ENCODE results near the gene ALPK1. TPM values are rescaled to one million over a fixed set of nuclear protein-coding genes. Genes with fewer than 3 reads are reported as not detected.

ALPK1 gene
- total and polyA plus RNA-seq, 2 donors, result 14.5 to 16.6 TPM

GRCh38 chr4:112358415-112358814 lies 61.2 kb downstream of the ALPK1 start:
- no peak overlapping the region for H3K27ac ChIP-seq (ENCODE audit: low read depth in 1 of 2, low read length in 1 of 2)
- no peak overlapping the region for H3K4me3 ChIP-seq (ENCODE audit: low read length in 2 of 2)
- no peaks in the 10 kb centered on the region for H3K27me3 ChIP-seq (ENCODE audit: control insufficient read depth in 2 of 2, insufficient read depth in 1 of 2, low read length in 1 of 2)
- DNase-seq (ENCODE audit: low read depth in 6 of 9, low spot score in 9 of 9), result no peak
- no peaks in the 10 kb centered on the region for H3K4me1 ChIP-seq (ENCODE audit: control insufficient read depth in 2 of 2, insufficient read depth in 2 of 2, low read length in 2 of 2)
- WGBS, result 98% methylated on average over 10 of the region's 10 CpGs
- H3K36me3 ChIP-seq (ENCODE audit: control insufficient read depth in 2 of 2, insufficient read depth in 2 of 2, low read length in 1 of 2), result peaks cover 0 to 4% of the 10 kb centered on the region in 2 donors
- peaks cover 1 to 51% of the 10 kb centered on the region in 2 donors for H3K9me3 ChIP-seq (ENCODE audit: control insufficient read depth in 2 of 2, insufficient read depth in 1 of 2, low read length in 1 of 2)

- Histone ChIP-seq H3K27me3 (ENCODE audit: control insufficient read depth in 2 of 2, insufficient read depth in 1 of 2, low read length in 1 of 2) (no peaks in the 10 kb centered on the region), H3K27ac (ENCODE audit: low read depth in 1 of 2, low read length in 1 of 2) (no peak overlapping the region), H3K36me3 (ENCODE audit: control insufficient read depth in 2 of 2, insufficient read depth in 2 of 2, low read length in 1 of 2) (peaks cover 0 to 4% of the 10 kb centered on the region in 2 donors), H3K4me1 (ENCODE audit: control insufficient read depth in 2 of 2, insufficient read depth in 2 of 2, low read length in 2 of 2) (no peaks in the 10 kb centered on the region), H3K4me3 (ENCODE audit: low read length in 2 of 2) (no peak overlapping the region), H3K9me3 (ENCODE audit: control insufficient read depth in 2 of 2, insufficient read depth in 1 of 2, low read length in 1 of 2) (peaks cover 1 to 51% of the 10 kb centered on the region in 2 donors)
- 98% methylated on average over 16 of the region's 16 CpGs for WGBS
- DNase-seq (ENCODE audit: low read depth in 6 of 9, low spot score in 9 of 9), result no peak
These were observed 62.0 kb downstream of the ALPK1 start for GRCh38 chr4:112358952-112359749.

- Histone ChIP-seq H3K4me1 (ENCODE audit: control insufficient read depth in 2 of 2, insufficient read depth in 2 of 2, low read length in 2 of 2) (no peaks in the 10 kb centered on the region), H3K36me3 (ENCODE audit: control insufficient read depth in 2 of 2, insufficient read depth in 2 of 2, low read length in 1 of 2) (peaks cover 0 to 2% of the 10 kb centered on the region in 2 donors), H3K27ac (ENCODE audit: low read depth in 1 of 2, low read length in 1 of 2) (no peak overlapping the region), H3K4me3 (ENCODE audit: low read length in 2 of 2) (no peak overlapping the region), H3K27me3 (ENCODE audit: control insufficient read depth in 2 of 2, insufficient read depth in 1 of 2, low read length in 1 of 2) (no peaks in the 10 kb centered on the region), H3K9me3 (ENCODE audit: control insufficient read depth in 2 of 2, insufficient read depth in 1 of 2, low read length in 1 of 2) (peaks cover 1 to 39% of the 10 kb centered on the region in 2 donors)
- WGBS, result 93% methylated on average over 6 of the region's 6 CpGs
- no peak for DNase-seq (ENCODE audit: low read depth in 6 of 9, low spot score in 9 of 9)
These were observed 64.1 kb downstream of the ALPK1 start for GRCh38 chr4:112361181-112361791.

DNA sequence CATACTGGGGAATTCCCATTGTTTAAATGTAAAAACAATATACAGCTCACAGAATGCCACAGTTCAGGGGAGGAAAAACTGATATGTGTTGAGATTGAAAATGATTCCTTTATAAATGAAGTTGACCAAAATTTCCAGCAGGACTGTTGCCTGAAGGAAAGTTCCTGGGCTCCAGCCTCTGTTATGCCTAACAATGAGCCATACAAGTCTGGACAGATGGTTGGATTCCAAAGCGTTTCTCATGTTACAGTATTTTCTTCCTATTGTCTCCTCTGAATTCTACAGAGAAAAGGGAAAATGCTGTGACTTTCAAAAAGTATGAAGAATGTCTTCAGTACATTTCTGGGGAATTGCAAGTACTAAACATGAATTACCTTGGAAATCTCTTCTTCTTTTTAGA lies 73.3 kb downstream of the ALPK1 start:
- Histone ChIP-seq H3K9me3 (ENCODE audit: control insufficient read depth in 2 of 2, insufficient read depth in 1 of 2, low read length in 1 of 2) (no peaks in the 10 kb centered on the region), H3K27ac (ENCODE audit: low read depth in 1 of 2, low read length in 1 of 2) (no peak overlapping the region), H3K4me3 (ENCODE audit: low read length in 2 of 2) (no peak overlapping the region), H3K4me1 (ENCODE audit: control insufficient read depth in 2 of 2, insufficient read depth in 2 of 2, low read length in 2 of 2) (no peaks in the 10 kb centered on the region), H3K36me3 (ENCODE audit: control insufficient read depth in 2 of 2, insufficient read depth in 2 of 2, low read length in 1 of 2) (no peaks in the 10 kb centered on the region), H3K27me3 (ENCODE audit: control insufficient read depth in 2 of 2, insufficient read depth in 1 of 2, low read length in 1 of 2) (no peaks in the 10 kb centered on the region)
- no peak for DNase-seq (ENCODE audit: low read depth in 6 of 9, low spot score in 9 of 9)
- 93% methylated on average over 1 of the region's 1 CpG for WGBS

DNA sequence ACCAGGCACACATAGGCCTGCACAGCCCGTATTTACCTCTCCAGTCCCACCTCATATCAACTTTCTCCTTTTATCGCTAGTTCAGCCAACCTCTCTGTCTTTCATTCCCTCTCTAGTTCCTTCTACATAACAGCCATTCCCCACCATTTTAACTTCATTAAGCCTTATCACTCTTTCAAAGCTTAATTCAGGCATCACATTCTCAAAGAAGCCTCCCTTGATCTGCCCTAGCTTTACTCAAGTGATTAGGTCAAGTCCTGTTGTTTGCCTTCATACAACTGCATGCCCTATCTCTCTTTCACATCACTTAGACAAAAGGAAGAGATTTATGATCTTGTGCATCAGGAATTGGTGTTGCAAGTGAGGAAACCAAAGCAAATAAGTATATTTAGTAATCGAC lies 74.2 kb downstream of the ALPK1 start:
- WGBS, result 96% methylated on average over 3 of the region's 3 CpGs
- Histone ChIP-seq H3K27ac (ENCODE audit: low read depth in 1 of 2, low read length in 1 of 2) (no peak overlapping the region), H3K27me3 (ENCODE audit: control insufficient read depth in 2 of 2, insufficient read depth in 1 of 2, low read length in 1 of 2) (no peaks in the 10 kb centered on the region), H3K4me3 (ENCODE audit: low read length in 2 of 2) (no peak overlapping the region), H3K4me1 (ENCODE audit: control insufficient read depth in 2 of 2, insufficient read depth in 2 of 2, low read length in 2 of 2) (no peaks in the 10 kb centered on the region), H3K9me3 (ENCODE audit: control insufficient read depth in 2 of 2, insufficient read depth in 1 of 2, low read length in 1 of 2) (no peaks in the 10 kb centered on the region), H3K36me3 (ENCODE audit: control insufficient read depth in 2 of 2, insufficient read depth in 2 of 2, low read length in 1 of 2) (no peaks in the 10 kb centered on the region)
- no peak for DNase-seq (ENCODE audit: low read depth in 6 of 9, low spot score in 9 of 9)

GRCh38 chr4:112374850-112375249 lies 77.7 kb downstream of the ALPK1 start:
- WGBS, result 78% methylated on average over 2 of the region's 2 CpGs
- no peaks in the 10 kb centered on the region for H3K9me3 ChIP-seq (ENCODE audit: control insufficient read depth in 2 of 2, insufficient read depth in 1 of 2, low read length in 1 of 2)
- H3K4me3 ChIP-seq (ENCODE audit: low read length in 2 of 2), result no peak overlapping the region
- no peak overlapping the region for H3K27ac ChIP-seq (ENCODE audit: low read depth in 1 of 2, low read length in 1 of 2)
- no peak for DNase-seq (ENCODE audit: low read depth in 6 of 9, low spot score in 9 of 9)
- no peaks in the 10 kb centered on the region for H3K4me1 ChIP-seq (ENCODE audit: control insufficient read depth in 2 of 2, insufficient read depth in 2 of 2, low read length in 2 of 2)
- peaks cover 3 to 6% of the 10 kb centered on the region in 2 donors for H3K36me3 ChIP-seq (ENCODE audit: control insufficient read depth in 2 of 2, insufficient read depth in 2 of 2, low read length in 1 of 2)
- no peaks in the 10 kb centered on the region for H3K27me3 ChIP-seq (ENCODE audit: control insufficient read depth in 2 of 2, insufficient read depth in 1 of 2, low read length in 1 of 2)

DNA sequence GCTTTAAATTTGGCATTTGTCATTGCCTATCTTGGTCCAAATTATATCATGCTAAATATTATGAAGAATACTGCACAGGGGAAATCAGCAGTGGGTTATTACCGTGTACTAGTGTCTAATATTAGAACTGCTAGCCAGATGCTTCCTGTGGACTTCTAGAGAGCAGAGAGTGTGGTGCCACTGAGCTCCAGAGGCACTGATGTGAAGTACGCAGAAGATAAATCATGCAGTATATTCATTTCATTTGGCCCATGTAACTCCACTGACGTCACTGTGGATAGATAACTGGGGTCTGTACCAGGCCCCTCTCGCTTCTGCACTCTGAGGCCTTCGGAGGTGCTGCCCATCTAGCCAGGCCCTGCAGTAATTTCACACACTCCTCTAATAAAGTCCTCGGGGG lies 80.0 kb downstream of the ALPK1 start:
- Histone ChIP-seq H3K36me3 (ENCODE audit: control insufficient read depth in 2 of 2, insufficient read depth in 2 of 2, low read length in 1 of 2) (peaks cover 3 to 6% of the 10 kb centered on the region in 2 donors), H3K4me1 (ENCODE audit: control insufficient read depth in 2 of 2, insufficient read depth in 2 of 2, low read length in 2 of 2) (no peaks in the 10 kb centered on the region), H3K4me3 (ENCODE audit: low read length in 2 of 2) (no peak overlapping the region), H3K27ac (ENCODE audit: low read depth in 1 of 2, low read length in 1 of 2) (no peak overlapping the region), H3K27me3 (ENCODE audit: control insufficient read depth in 2 of 2, insufficient read depth in 1 of 2, low read length in 1 of 2) (no peaks in the 10 kb centered on the region), H3K9me3 (ENCODE audit: control insufficient read depth in 2 of 2, insufficient read depth in 1 of 2, low read length in 1 of 2) (no peaks in the 10 kb centered on the region)
- 88% methylated on average over 6 of the region's 6 CpGs for whole genome bisulfite sequencing
- DNase-seq (ENCODE audit: low read depth in 6 of 9, low spot score in 9 of 9), result no peak

DNA sequence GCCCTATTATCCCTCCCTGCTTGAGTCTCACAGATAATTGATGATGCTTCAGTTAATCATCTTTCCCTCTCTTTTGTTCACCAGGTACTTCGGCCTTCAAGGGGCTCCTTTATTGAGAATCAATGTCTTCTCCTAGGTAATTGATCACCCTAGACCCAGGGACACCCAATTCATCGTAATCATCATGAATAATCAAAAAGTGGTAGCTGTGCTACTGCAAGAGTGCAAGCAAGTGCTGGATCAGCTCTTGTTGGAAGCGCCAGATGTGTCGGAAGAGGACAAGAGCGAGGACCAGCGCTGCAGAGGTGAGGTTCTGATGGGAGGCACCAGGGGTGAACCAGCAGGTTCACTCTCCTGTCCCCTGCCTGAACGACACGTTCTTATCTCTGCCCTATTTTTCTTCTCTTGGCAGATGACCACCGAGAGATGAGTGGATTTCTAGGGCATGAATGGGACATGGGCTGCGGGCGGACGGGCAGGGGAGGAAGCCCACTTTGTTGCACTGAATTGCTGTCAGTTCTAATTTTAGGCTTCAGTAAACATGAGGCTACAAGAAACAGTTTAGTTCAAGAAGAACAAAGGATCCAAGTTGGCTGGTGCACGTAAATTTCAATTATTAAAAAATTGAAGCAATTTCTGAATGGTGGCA lies 80.5 kb downstream of the ALPK1 start:
- Histone ChIP-seq H3K4me1 (ENCODE audit: control insufficient read depth in 2 of 2, insufficient read depth in 2 of 2, low read length in 2 of 2) (no peaks in the 10 kb centered on the region), H3K9me3 (ENCODE audit: control insufficient read depth in 2 of 2, insufficient read depth in 1 of 2, low read length in 1 of 2) (no peaks in the 10 kb centered on the region), H3K27ac (ENCODE audit: low read depth in 1 of 2, low read length in 1 of 2) (no peak overlapping the region), H3K4me3 (ENCODE audit: low read length in 2 of 2) (no peak overlapping the region), H3K36me3 (ENCODE audit: control insufficient read depth in 2 of 2, insufficient read depth in 2 of 2, low read length in 1 of 2) (peaks cover 6% of the 10 kb centered on the region in 2 donors), H3K27me3 (ENCODE audit: control insufficient read depth in 2 of 2, insufficient read depth in 1 of 2, low read length in 1 of 2) (no peaks in the 10 kb centered on the region)
- no peak for DNase-seq (ENCODE audit: low read depth in 6 of 9, low spot score in 9 of 9)
- 95% methylated on average over 13 of the region's 13 CpGs for WGBS

- H3K4me1 ChIP-seq (ENCODE audit: control insufficient read depth in 2 of 2, insufficient read depth in 2 of 2, low read length in 2 of 2), result no peaks in the 10 kb centered on the region
- no peak for DNase-seq (ENCODE audit: low read depth in 6 of 9, low spot score in 9 of 9)
- no peaks in the 10 kb centered on the region for H3K27me3 ChIP-seq (ENCODE audit: control insufficient read depth in 2 of 2, insufficient read depth in 1 of 2, low read length in 1 of 2)
- H3K4me3 ChIP-seq (ENCODE audit: low read length in 2 of 2), result no peak overlapping the region
- 97% methylated on average over 3 of the region's 3 CpGs for WGBS
- H3K27ac ChIP-seq (ENCODE audit: low read depth in 1 of 2, low read length in 1 of 2), result no peak overlapping the region
- H3K36me3 ChIP-seq (ENCODE audit: control insufficient read depth in 2 of 2, insufficient read depth in 2 of 2, low read length in 1 of 2), result peaks cover 6 to 9% of the 10 kb centered on the region in 2 donors
- no peaks in the 10 kb centered on the region for H3K9me3 ChIP-seq (ENCODE audit: control insufficient read depth in 2 of 2, insufficient read depth in 1 of 2, low read length in 1 of 2)
These were observed 81.1 kb downstream of the ALPK1 start for GRCh38 chr4:112378243-112378620.

All from thymus (tissue), 11 donors.